Hindlimb muscle (tissue), 1 donor: ENCODE data around the gene NRDE2. TPM values are rescaled to one million over a fixed set of nuclear protein-coding genes. Genes with fewer than 3 reads are reported as not detected.
"Not testable (repeated sequence)": the region's sequence is repeated elsewhere in the genome, so short reads cannot be mapped to it uniquely, and the experiment has no call there.

ENCODE experiments used
- DNase-seq: peaks from one replicate; pipeline ENCODE4 v3.0.0-alpha.2; 2013
- polyA plus RNA-seq: library from polyadenylated mRNA; unstranded; fragments of 120-200 nt; gene quantifications from one replicate; pipeline ENCODE4 v1.2.1, GENCODE V29; 2013; ENCODE audit not compliant: insufficient read length

Gene NRDE2
- polyA plus RNA-seq, 1 donor: 13.6 TPM

- no peak for DNase-seq
These were observed 57.7 kb downstream of the NRDE2 start for GRCh38 chr14:90274019-90274418.

DNA sequence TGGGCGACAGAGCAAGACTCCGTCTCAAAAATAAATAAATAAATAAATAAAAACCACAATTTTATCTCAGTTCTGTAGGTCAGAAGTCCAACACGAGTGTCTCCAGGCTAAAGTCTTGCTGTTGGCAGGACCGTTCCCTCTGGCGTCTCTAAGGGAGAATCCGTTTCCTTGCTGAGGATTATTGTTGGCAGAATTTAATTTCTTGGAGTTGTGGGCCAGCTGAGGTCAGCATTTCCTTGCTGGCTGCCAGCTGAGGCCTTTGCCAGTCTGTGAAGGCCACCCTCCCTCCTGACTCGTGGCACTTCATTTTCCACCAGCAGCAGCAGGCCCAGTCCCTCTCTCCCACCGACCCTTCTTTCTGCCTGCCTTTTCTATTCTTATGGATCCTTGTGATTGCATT is 58.2 kb downstream of the NRDE2 start:
- peak; percentile 51 for DNase-seq

DNA sequence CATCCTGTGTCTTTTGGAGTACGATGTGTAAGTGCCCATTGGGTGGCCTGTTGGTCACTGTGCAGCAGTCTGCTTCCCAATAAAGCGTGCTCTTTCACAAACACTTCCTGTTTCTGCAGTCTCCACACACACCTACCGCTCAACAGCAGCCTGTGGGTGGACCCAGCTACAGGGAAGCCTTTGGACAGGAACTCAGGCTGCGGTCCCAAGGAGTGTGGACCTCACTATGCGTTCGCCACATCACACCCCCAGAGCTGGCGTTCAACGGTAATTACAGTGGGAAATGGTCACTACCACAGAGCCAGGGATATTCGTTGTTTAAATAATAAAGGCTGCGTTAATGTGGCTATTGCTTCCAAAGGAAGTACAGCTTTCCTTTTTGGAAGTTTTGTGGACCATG is 59.2 kb downstream of the NRDE2 start:
- DNase-seq: no peak

DNA sequence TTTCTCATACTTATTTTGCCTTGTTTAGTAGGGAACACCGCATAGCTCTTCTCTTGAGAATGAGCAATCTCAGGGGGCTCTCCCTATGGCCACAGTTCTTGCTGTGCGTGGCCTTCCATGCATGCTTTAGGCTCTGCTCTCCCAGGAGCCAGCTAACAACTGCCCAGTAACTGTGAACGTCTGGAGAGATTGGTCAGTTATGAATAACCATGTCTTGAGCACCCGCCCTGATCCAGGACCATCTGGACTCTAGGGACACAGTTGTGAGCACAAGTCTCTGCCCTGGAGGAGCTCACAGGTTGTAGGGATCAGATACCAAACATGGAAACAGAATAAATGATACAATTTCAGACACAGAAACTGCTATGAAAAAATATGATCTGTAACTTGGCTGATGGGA is 63.3 kb downstream of the NRDE2 start:
- DNase-seq: no peak

DNA sequence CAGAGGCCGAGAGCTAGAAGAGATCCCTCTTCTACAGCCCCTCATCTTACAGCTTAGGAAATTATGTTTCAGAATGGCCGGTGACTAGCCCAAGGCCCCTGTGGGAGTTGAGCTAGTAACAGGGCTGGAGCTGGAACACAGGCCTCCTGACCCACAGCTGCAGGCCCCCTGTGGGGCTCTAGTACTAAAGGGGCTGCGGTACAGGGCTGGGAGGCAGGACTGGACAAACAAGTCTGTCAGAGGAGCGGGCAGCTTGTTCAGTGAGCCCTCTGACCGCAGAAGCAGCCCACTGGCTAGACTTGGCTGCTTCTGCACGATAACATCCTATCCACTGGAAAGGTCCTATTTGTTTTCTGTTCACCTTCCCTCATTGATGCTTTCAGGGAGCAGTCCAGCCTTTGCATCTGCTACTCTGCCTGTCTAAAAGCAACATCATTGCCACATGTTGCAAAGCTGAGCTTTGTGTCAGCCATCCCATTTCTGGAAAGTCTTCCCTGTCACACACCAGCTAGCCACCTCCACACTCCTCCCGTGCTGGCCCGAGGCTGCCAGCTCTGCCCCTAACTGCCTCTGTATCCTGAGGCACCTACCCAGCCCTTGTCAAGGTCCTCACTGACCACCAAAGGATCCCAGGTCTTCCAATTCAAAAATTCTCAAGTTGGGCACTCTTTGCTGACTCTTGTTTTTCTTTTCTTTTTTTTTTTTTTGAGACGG is 65.1 kb downstream of the NRDE2 start:
- DNase-seq: no peak

GRCh38 chr14:90263748-90264449 is 67.8 kb downstream of the NRDE2 start:
- no peak for DNase-seq

DNA sequence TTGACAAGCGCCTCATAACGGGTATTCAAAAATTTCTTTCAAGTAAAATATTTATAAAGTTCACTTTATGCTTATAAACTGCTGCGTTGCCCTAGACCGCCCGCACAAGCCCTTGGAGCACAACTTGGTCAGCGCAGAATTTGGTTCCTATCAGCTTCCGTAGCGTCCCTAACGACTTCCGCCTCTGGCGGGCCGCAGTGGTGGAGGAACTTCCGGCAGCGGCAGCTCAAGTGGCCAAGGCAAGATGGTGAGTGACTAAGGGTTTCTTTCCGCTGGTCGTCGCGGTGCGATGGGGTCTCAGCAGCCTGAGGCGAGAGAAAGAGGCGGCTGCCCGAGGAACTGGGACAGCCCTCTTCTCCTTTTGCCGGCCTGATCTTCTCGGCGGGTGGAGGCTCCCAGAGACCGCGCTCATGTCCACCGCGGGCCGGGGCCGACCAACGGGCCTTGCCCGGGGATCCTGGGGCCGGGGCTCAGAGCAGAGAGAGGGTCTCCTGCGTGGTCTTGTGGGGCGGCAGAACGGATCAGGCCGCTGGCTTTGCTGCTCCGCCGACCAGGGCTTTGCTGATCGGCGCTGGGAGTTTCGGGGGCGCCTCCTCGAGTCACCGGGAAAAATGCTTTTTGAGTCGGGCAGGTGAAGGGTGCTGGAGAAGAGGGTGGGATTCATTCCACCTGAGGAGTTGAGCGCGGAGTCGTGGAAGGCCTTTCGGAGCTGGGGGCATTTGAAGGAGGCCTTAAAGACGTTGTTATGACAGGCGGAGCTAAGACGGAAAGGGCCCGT is 75.2 kb downstream of the NRDE2 start, which contains the start of gene PSMC1:
PSMC1 (plus strand) TSS at position 200 of the 778 bp plus-strand sequence; CDS start at position 245, 45 bp downstream.
- peak; percentile 93 for DNase-seq

GRCh38 chr14:90255871-90256270 is 75.9 kb downstream of the NRDE2 start:
- no peak for DNase-seq

- DNase-seq: no peak
These were observed 77.9 kb downstream of the NRDE2 start for GRCh38 chr14:90253826-90254225.

DNA sequence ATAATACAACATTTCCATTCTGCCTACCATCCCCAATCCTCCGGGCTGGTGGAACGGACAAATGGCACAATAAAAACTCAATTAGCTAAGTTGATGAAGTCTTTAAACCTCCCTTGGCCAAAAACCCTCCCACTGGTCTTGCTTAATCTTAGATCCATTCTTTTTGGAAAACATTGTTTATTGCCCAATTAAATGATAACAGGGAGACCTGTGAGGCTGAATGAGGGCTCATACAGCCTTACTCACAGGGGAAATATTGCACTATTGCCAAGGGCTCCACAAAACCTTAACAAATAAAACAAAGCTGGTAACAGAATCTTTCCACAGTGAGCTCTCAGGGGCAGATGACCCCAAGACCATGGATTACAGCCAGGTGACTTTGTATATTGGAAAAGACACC is 83.1 kb downstream of the NRDE2 start:
- no peak for DNase-seq

DNA sequence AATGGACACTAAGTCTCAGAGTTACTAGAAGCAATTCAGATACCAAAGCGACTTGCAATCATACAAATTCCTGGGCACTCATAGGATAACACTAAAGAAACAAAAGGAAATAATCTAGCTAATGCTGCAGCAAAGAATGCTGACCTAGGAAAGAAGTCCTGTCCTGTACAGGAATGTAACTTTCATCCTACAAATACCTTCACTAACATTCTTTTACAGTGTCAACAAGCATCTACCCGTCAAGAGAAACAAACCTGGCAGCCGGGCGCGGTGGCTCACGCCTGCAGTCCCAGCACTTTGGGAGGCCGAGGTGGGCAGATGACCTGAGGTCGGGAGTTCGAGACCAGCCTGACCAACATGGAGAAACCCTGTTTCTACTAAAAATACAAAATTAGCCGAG is 84.3 kb downstream of the NRDE2 start:
- DNase-seq: not testable (repeated sequence)

- no peak for DNase-seq
These were observed 84.8 kb downstream of the NRDE2 start for GRCh38 chr14:90246936-90247335.

DNA sequence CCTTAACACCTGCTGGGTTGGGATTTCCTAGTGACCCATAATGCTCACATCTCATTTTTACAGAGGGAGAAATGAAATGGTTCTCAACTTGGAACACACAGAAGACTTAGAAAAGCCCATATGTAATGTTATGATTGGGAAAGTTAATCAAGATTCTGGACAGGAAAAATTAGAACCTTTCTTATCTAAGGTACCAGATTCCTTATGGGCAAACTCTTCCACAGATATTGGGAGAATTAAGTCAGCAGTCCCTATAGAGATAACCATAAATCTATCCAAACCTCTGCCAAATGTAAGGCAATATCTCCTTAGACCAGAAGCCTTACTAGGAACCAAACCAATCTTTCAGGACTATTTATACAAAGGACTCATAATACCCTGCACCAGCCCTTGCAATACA is 89.3 kb downstream of the NRDE2 start:
- DNase-seq: no peak

GRCh38 chr14:90239139-90239538 is 92.6 kb downstream of the NRDE2 start:
- DNase-seq: no peak

DNA sequence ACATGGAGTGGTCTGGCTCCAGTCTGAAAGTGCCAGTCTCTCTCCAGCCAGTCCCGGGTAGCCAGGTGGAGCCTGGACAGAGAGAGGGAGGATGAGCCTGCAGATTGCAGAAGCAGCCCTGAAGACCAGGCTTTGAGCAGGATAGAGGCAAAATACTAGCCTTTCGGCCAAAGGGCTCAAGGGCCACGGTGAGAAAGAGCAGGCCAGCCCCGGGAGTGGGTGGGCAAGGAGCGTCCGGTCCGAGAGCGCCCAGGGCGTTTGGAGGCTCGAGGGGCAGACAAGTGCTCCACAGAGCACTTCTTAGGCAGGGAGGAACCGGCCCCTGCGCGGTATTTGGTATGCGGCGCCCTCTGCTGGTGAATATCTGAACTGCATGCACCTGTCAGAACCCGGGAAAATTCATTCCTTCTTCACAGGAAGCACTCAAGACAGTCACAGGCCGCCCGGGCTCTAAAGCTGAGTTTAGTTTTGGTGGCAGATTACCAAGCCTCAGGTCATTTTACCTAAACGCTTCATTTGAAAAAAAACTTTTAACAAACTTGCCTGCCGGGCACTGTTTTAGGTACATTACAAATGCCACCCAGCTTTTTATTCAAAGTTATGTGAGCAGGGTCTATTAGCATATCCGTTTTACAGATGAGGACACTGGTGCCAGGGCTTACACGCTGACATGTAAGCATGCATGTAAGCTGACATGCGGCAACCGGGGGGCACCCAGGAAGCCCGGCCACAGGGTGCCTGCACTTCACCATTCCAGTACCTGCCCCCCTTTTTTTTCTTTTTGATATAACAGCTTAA is 96.4 kb downstream of the NRDE2 start:
- DNase-seq: peak; percentile 18

GRCh38 chr14:90229942-90230341 is 101.8 kb downstream of the NRDE2 start:
- DNase-seq: not testable (repeated sequence)

DNA sequence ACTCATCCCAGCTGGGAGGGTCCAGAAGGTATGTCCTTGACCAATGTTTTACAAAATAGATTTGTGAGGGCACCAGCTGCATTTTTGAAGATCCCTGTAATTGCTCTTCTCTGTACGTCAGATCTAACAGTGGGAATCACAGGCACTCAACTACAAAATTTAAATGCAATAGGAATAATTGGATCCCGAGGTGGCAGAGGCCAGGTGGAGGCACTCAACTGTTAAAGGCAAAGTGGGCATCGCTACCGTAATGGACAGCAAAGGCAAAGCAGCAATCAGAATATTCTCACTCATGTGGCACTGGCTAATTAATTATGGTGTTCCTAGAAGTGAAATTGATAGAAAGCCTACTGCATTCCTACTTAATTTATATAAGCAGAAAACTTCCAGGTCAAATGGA is 103.3 kb downstream of the NRDE2 start:
- DNase-seq: no peak

Other genes starting within 250 kb of the NRDE2 start
- 97.9 TPM for gene PSMC1, start 75.4 kb downstream of the NRDE2 start, polyA plus RNA-seq
- gene CALM1, start 65.1 kb upstream of the NRDE2 start, polyA plus RNA-seq: 209 TPM